ENCODE measurements around the gene PMF1. TPM values are rescaled to one million over a fixed set of nuclear protein-coding genes. Genes with fewer than 3 reads are reported as not detected.

Gene PMF1
- total and polyA plus RNA-seq, 8 donors, result 15.8 to 79.7 (median 23.6) TPM

GRCh38 chr1:156193208-156193487 lies 19.7 kb upstream of the PMF1 start:
- H3K9me3 ChIP-seq, result no peaks in the 10 kb centered on the region
- ATAC-seq (peak in 1 of 4 donors; percentile 1), DNase-seq (no peak), FAIRE-seq (no peak)
- H3K4me3 ChIP-seq, result peak overlapping the region; percentile 10 to 90 (median 76)
- peak overlapping the region in 3 of 4 donors; percentile 60 to 76 (median 71) for H3K27ac ChIP-seq
- no peak for TF ChIP-seq CTCF (IDR thresholded peaks at IDR 0.05)
- peaks cover 5 to 11% (median 7%) of the 10 kb centered on the region in 3 donors for H3K4me1 ChIP-seq
- H3K36me3 ChIP-seq, result no peaks in the 10 kb centered on the region
- intact Hi-C loops (cut with DNase I), result no loop called here
- H3K27me3 ChIP-seq, result no peaks in the 10 kb centered on the region
- 86 to 88% methylated on average over 7 of the region's 7 CpGs for WGBS, 2 donors

- Histone ChIP-seq H3K27ac (peak within 1 kb of the TSS; percentile 35 to 76 (median 66)), H3K4me1 (peaks cover 5 to 11% (median 7%) of the 10 kb centered on the region in 3 donors), H3K27me3 (no peaks in the 10 kb centered on the region), H3K4me3 (peak within 1 kb of the TSS; percentile 72 to 90 (median 81)), H3K36me3 (no peaks in the 10 kb centered on the region), H3K9me3 (no peaks in the 10 kb centered on the region)
- TF ChIP-seq CTCF (IDR thresholded peaks at IDR 0.05), result peak; percentile 19 to 81 (median 56)
- ATAC-seq (peak; percentile 98 to 100 (median 99)), DNase-seq (peak; percentile 89 to 99 (median 94)), FAIRE-seq (peak; percentile 96)
- intact Hi-C loops (cut with DNase I), result no loop called here
- WGBS, 2 donors, result 4 to 5% methylated on average over 59 of the region's 59 CpGs
Observed at GRCh38 chr1:156193488-156194299, 19.1 kb upstream of the PMF1 start, which contains the start of gene SLC25A44. SLC25A44 (plus strand) TSS chr1:156194104; CDS start chr1:156199848, 5,744 bp downstream.

GRCh38 chr1:156194300-156194652 lies 18.5 kb upstream of the PMF1 start:
- DNase-seq (no peak), ATAC-seq (no peak), FAIRE-seq (no peak)
- Histone ChIP-seq H3K4me3 (peak overlapping the region; percentile 72 to 90 (median 81)), H3K27me3 (no peaks in the 10 kb centered on the region), H3K27ac (peak overlapping the region in 3 of 4 donors; percentile 16 to 71 (median 36)), H3K9me3 (no peaks in the 10 kb centered on the region), H3K36me3 (no peaks in the 10 kb centered on the region), H3K4me1 (peaks cover 5 to 11% (median 7%) of the 10 kb centered on the region in 3 donors)
- intact Hi-C loops (cut with DNase I), result no loop called here
- 11% methylated on average over 14 of the region's 14 CpGs for WGBS, 2 donors
- no peak for TF ChIP-seq CTCF (IDR thresholded peaks at IDR 0.05)

GRCh38 chr1:156195853-156196252 lies 17.0 kb upstream of the PMF1 start:
- H3K27me3 ChIP-seq, result no peaks in the 10 kb centered on the region
- no peak for TF ChIP-seq CTCF (IDR thresholded peaks at IDR 0.05)
- 59 to 63% methylated on average over 4 of the region's 4 CpGs for WGBS, 2 donors
- H3K9me3 ChIP-seq, result no peaks in the 10 kb centered on the region
- intact Hi-C loops (cut with DNase I), result no loop called here
- DNase-seq, result no peak
- H3K36me3 ChIP-seq, result no peaks in the 10 kb centered on the region
- no peak overlapping the region for H3K4me3 ChIP-seq
- no peak for ATAC-seq
- peaks cover 5 to 11% (median 7%) of the 10 kb centered on the region in 3 donors for H3K4me1 ChIP-seq
- FAIRE-seq, result no peak
- H3K27ac ChIP-seq, result no peak overlapping the region

- H3K4me3 ChIP-seq, result no peak overlapping the region
- intact Hi-C loops (cut with DNase I), result no loop called here
- no peaks in the 10 kb centered on the region for H3K36me3 ChIP-seq
- DNase-seq (no peak), FAIRE-seq (no peak), ATAC-seq (no peak)
- TF ChIP-seq CTCF (IDR thresholded peaks at IDR 0.05), result no peak
- H3K4me1 ChIP-seq, result peaks cover 5 to 11% (median 7%) of the 10 kb centered on the region in 3 donors
- H3K27me3 ChIP-seq, result no peaks in the 10 kb centered on the region
- no peaks in the 10 kb centered on the region for H3K9me3 ChIP-seq
- no peak overlapping the region for H3K27ac ChIP-seq
- 50 to 60% methylated on average over 2 of the region's 2 CpGs for WGBS, 2 donors
Observed at GRCh38 chr1:156196445-156196844, 16.4 kb upstream of the PMF1 start.

Data from pancreas (tissue), 10 donors.